Omental fat pad (tissue), 4 donors: ENCODE data around the gene SPIRE1. TPM values are rescaled to one million over a fixed set of nuclear protein-coding genes. Genes with fewer than 3 reads are reported as not detected.
A peak's percentile ranks its signal among the peaks of the same experiment; 100 is the strongest.

ENCODE experiments used
- ATAC-seq: fragments of 150-250 bp; one replicate; pipeline ENCODE4 v1.9.1; 2016; ENCODE audit warnings: mild to moderate bottlenecking, moderate library complexity; ENCODE audit not compliant: low FRiP score
- DNase-seq: peaks from one replicate; pipeline ENCODE4 v3.0.0-alpha.2; 2019; ENCODE audit warnings: low spot score
- total RNA-seq, 4 donors: library from RNA; depleted of rRNA; stranded (reverse); fragments of >200 nt; gene quantifications; one replicate each; pipeline ENCODE4 v1.1.0, GENCODE V29; 2016
- TF ChIP-seq, protein P1 (sequence below), 3 donors: fragments of 450-650 bp; IDR thresholded peaks; one replicate each; pipeline ENCODE4 v1.5.1; 2016 to 2017; ENCODE audit warnings: antibody characterized with exemption in 3 of 3, mild to moderate bottlenecking in 3 of 3, moderate library complexity in 2 of 3

The SPIRE1 gene
- total RNA-seq, 4 donors from 2014 or later: 16.8 to 29.2 (median 24.8) TPM

- TF ChIP-seq, protein P1, sequence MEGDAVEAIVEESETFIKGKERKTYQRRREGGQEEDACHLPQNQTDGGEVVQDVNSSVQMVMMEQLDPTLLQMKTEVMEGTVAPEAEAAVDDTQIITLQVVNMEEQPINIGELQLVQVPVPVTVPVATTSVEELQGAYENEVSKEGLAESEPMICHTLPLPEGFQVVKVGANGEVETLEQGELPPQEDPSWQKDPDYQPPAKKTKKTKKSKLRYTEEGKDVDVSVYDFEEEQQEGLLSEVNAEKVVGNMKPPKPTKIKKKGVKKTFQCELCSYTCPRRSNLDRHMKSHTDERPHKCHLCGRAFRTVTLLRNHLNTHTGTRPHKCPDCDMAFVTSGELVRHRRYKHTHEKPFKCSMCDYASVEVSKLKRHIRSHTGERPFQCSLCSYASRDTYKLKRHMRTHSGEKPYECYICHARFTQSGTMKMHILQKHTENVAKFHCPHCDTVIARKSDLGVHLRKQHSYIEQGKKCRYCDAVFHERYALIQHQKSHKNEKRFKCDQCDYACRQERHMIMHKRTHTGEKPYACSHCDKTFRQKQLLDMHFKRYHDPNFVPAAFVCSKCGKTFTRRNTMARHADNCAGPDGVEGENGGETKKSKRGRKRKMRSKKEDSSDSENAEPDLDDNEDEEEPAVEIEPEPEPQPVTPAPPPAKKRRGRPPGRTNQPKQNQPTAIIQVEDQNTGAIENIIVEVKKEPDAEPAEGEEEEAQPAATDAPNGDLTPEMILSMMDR (IDR thresholded peaks at IDR 0.05): no peak
- no peak for ATAC-seq
- DNase-seq: no peak
Measured at GRCh38 chr18:12599543-12599942, 58.4 kb downstream of the SPIRE1 start.

DNA sequence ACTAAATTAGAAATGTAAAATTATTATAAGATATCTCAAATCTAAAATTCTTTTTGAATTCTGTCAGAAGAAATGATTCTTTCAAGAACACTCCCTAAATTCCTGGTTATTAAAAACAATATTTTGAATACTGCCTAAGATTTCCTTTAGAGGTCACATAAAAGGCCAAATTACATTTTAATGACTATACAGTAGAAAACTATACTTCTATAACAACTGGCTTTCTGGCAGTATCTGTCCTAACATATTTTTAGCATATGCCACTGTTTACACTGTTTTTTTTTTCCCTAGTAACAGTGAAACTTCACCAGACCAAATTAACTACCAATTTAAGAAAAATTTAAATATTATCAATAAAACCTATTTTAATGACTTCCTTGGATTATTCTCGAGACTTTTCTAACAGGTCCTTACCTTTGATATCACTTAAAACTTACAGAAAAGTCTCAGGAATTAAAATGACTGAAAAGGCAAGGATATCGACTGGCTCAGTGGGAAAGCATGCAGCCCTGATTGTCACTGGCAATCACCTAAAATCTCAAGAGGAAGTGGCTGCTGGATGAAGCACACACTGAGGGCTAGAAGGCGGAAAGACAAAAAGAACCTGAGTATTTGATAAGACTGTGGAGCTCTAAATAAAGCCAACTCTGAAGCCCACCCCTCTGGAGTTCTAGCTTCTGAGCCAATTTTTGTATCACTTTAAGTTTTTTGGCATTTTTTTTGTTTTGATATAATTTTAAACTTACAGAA is 59.6 kb downstream of the SPIRE1 start:
- no peak for DNase-seq
- TF ChIP-seq, protein P1 (IDR thresholded peaks at IDR 0.05): no peak
- no peak for ATAC-seq

DNA sequence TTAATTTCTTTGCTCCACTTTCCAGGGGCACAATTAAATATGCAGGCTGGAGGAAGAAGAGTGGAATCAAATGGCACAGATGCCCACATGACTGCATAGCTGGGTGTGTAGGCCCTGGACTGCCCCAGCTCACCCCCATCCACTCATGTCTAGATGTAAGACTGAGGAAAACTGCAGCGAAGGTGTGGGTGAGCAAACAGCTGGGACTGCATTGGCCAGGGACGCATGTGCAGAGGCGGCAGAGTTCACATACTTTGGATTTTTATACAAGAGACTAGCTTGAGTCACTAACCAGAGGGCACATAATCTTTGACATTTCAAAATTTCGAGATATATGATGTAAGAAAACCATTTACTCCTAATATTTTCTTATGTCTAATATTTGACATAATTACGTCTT is 60.1 kb downstream of the SPIRE1 start:
- DNase-seq: no peak
- TF ChIP-seq, protein P1 (IDR thresholded peaks at IDR 0.05): no peak

GRCh38 chr18:12595571-12596255 is 62.2 kb downstream of the SPIRE1 start:
- TF ChIP-seq, protein P1 (IDR thresholded peaks at IDR 0.05): no peak
- no peak for ATAC-seq
- DNase-seq: no peak

More for the DNA sequence above, 60.1 kb downstream of the SPIRE1 start:
- peak; percentile 97 for ATAC-seq

GRCh38 chr18:12593866-12594265 is 64.0 kb downstream of the SPIRE1 start:
- TF ChIP-seq, protein P1 (IDR thresholded peaks at IDR 0.05): no peak
- no peak for ATAC-seq

GRCh38 chr18:12592597-12593127 is 65.2 kb downstream of the SPIRE1 start:
- DNase-seq: no peak
- TF ChIP-seq, protein P1 (IDR thresholded peaks at IDR 0.05): no peak
- ATAC-seq: no peak

More at GRCh38 chr18:12593866-12594265, 64.0 kb downstream of the SPIRE1 start:
- DNase-seq: no peak
